Stimulated activated CD4-positive, alpha-beta T cell treated with anti-CD3 and anti-CD28 coated beads, Interleukin-2, amount 100 ng/mL, for 24 hours (primary cell): Measurements from ENCODE around the gene TPRG1.

ENCODE experiments used
- DNase-seq, 2 donors: peaks; one replicate each; pipeline ENCODE4 v3.0.0-alpha.2; 2020

Gene TPRG1

DNA sequence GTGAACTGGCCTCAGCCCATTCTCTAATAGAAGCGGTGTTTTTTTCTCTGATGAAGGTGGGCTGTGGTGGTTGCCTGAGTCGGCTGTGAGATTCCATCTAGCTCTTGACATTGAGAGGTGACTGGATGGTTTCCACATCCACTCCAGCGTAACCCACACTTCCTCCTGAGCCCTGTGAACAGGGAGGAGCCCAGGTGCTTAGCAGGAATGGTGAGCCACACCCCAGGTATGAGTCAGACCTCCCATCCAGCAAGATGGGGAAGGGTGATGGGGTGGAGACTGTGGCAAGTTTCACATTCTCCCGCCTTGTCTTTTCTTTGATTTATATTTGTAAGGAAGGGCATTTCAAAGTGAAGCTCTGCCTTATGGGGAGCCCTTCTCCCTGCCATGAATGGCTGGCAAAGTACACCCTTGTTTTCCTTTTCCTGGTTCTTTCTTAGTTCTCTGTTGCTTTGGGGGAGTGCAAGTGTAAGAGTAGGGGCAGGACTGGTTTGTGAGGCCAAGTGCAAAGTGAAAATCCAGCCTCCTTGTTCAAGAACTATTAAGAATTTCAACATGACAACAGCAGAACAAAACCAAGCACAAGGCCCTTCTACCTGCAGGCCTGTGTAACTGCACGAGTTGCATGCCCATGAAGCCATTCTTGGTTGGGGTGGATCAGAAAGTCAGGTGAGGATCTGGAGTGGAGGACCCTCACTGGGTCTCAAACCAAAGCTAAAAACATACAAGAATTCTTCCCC, 4.6 kb upstream of the TPRG1 start:
- peak in 1 of 2 donors; percentile 5 for DNase-seq

DNA sequence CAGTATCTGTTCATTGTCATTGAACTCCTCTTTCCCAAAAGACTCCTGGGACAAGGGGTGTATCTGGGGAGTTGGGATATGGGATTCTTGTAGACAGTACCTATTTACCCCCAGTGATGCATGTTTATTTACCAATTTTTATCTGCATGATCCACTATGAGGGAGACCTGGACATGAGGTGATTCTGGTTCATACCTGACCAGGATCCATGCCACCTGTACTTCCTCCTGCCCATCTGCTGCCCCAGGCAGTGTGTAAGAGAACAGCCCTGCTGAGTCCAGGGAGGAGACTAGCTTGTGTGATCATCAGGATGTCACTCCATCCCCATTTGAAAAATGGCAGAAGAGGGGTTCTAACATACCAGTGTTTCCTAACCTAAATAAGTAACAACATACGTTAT, 3.1 kb upstream of the TPRG1 start:
- DNase-seq: no peak

DNA sequence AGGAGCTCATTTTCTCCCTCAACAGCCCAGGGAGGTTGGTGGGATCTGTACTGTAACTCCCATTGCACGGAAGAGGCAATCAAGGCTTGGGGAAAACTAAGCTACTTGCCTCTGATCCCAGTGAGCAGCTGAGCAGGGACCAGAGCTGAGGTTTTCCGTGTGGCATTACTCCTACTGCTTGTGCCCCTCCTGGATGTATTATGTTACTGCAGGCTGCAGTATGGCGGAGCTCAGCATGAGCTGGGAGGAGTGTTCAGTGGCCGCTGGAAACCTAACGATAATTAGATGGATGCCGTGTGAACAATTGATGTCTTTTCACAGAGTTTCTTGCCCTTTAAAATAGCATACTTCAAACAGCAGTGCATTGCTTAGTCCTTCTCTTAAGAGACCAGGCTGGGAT, 2.0 kb upstream of the TPRG1 start:
- DNase-seq: no peak

DNA sequence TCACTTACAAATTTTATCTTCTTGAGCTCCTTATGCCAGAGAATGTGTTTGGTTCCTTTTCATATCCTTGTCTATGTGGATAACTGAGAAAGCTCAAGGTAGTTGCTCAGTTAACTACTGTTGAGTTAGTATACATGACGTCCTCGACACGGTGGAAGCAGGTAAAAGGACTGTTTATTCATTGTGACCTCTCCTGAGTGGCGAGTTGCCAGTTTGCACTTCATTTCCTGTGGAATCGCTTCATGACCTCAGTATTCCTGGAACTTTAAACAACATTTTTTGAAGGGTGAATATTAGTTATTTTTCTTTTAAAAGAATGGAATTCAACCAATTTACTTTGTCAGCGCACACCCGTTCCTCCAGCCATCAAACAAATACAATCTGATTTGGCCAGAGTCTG, 1.2 kb upstream of the TPRG1 start:
- no peak for DNase-seq

DNA sequence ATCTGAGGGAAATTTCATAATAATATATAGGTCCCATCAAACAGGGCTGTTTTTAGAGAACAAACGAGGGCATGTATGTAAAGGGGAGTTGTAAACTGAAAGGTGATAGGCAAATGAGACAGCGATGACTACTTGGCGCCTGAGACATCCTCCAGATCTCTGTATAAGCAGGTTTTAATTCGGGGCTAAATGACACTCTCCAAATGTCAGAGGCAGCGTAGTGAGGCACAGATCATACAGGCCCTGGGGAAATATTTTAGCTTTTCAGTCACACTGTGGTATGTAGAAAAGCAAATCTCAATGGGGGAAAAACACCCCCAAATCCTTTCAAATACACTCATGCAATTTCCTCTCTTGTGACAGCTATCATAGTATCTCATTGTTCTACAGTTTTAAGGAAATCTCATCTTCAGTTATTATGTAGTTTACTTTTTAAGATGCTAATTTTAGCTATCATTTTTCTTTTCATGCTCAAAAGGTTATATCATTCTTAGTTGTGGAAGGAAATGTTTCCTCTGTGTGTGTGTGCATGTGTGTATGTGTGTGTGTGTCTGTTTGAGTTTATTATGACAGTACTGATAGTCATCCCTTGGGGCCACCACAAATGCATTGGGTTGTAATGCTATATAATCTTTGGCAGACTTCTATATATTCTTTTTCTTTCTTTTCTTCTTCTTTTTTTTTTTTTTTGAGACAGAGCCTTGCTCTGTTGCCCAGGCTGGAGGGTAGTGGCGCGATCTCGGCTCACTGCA, 1.1 kb downstream of the TPRG1 start:
- DNase-seq: no peak

DNA sequence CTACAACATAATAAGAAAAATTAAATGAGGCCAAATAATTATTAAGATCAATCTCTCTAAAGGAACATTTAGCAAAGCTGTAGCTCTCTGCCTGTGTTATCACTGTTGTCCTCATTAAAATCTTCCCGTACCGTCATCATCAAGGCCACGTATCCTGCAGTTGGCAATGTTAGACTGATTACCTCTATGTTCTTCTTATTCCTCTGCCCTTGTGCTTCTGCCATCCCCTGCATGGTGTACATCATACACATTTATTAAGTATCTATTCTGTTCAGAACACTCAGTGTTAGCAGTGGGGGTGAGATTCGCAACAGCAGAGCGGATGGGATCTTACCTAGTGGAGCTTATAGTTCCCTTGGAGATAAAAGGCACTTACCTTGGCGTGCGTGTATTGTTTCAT, 12.8 kb downstream of the TPRG1 start:
- no peak for DNase-seq

DNA sequence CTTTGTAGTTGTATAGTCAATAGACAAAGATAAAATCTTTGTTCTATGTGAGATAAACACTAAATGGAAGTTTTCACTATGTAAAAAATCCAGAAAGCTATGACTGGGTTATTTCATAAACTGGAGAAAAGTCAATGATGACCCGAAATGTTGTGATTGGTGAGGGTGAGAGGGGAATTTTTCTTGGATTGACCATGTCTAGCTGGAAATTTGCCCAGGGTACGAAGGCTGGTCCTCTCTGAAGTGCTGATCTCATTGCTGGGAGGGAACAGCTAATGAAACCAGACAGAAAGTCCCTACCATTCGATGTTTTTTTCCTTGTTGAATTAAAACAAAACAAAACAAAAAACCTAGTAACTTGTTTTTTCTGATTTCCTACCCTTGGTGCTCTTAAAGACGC, 14.3 kb downstream of the TPRG1 start:
- no peak for DNase-seq

DNA sequence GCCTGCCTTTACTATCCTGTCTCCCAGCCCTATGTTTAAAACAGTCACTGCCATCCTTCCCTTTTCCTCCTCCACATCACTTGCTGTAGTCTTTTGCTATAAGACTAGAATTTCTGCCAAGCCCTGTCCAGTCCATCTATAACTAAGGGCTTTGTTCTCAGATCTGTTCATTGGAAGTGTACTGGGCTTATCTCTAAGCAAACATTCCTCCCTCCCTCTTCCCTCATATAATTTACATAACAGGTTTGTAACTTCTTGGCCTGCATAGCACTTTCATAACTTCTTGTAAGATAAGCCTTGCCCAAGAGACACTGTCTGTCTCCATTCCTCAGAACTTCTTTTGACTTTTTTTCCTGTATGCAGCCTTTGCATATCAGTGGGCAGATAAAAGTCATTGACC, 16.7 kb downstream of the TPRG1 start:
- DNase-seq: no peak

DNA sequence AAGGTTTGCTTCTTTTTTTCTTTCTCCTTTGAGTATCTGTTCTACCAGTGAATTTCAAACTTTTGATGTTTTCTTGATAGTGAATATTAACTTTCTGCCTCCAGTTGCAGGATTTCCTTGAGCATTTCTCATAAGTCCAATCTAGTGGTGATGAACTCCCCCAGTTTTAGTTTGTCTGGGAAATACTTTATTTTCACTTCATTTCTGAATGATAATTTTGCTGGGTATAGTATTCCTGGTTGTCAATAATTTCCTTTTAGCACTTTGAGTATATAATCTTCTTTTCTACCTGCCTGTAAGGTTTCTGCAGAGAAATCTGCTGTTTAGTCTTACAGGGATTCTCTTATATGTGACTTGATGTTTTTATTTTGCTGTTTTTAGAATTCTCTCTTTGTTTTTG, 21.0 kb downstream of the TPRG1 start:
- DNase-seq: no peak

DNA sequence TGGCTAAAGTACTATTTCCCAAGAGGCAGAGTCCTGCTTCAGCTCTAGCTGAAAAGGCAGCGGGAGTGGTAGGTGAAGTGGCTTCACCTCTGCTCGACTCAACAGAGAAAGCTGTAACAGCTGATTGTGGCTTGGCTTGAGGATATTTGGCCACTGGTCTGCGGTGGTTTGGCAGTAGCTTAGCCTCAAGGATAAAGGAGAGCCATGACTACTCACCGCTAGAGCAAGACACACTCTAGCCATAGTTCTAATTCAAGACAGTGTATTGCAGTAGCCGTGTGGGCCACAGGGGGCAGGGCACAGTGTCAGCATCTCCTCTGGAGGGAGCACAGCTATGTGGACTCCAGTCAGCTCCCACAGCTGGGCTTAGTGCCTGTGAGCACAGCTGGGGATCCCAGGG, 23.5 kb downstream of the TPRG1 start:
- peak in 1 of 2 donors; percentile 13 for DNase-seq

DNA sequence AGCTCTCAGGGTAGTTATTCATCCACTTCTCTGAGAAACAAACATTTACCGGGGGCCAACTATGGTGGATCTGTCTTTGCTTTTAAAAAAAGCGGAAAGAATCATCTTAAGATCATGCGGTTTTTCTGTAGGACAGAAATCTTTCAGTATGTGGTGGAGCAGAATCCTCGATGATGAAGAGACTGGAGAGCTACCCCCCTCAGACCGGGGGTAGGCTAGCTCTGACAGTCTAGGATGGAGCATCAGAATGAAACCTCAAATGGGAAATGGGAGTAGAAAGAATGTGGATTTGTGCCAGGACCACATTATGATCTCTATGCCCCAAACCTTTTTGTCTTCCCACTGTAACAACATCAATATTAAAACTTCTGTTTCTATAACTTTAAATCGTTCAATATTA, 30.3 kb downstream of the TPRG1 start:
- no peak for DNase-seq

DNA sequence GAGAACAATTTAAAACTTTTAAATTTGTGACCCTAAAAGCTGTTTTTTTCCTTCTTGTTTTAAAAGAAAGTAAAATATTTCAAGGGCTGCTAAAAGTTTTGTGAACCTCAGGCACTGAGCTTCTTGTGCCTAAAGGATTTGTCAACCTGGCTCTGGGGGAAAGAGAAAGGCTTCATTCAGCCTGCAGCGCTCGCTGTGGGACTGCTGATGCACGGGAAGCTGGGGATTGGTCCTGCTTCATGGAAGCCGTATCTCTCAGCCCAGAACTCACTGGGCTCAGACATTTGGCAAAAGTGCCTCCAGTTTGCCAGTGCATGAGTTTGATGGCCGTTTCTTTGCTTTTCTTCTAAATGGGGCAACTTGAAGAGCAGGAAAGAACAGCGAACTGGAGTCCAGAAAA, 30.8 kb downstream of the TPRG1 start:
- no peak for DNase-seq

DNA sequence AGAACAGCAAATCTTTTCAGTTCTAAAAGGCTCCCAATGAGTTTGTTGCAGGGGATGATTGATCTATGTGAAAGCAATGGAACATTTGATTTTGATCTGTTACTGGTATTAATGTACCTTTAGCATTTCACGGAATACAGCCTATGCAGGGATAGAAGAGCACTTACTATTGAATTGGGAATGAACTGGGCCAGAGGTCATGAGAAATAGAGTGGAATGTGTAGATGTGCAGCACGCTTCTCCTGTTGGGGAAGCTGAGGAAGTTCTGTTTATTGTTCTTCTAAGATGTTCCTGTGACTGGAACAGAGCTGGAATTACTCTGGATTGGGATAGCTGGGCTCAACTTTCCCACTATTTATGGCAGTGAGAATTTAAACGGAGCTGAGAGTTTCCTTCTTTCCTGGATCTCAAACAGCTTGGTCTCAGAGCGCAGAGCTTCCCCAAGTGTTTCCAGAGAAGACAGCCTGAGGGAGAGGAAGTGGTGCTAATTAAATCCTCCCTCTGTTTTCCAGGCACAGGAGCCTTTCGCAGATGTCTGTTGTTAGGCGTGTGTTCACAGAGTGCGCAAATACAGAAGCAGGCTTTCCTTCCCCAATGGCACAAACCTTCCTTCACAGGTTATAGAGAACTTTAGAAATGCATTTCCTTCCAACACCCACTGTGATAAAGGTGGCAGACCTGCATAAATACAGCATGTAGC, 32.5 kb downstream of the TPRG1 start:
- no peak for DNase-seq

DNA sequence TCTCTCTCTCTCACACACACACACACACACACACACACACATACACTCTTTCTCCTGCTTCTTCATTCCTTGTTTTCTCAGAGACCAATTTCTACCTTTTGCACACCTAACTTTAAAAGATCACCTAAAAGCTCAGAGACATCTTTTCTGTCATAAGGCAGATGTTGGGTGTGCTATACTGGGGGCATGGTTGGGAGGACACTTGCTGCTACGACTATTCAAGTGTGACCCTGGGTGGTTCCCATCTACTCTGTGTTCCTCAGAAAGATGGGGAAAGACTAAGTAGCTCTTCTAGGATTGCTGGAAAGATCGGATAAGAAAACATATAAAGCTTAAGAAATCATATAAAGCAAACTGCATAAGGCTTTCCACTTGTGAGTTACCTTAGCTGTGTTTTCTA, 33.2 kb downstream of the TPRG1 start:
- no peak for DNase-seq

DNA sequence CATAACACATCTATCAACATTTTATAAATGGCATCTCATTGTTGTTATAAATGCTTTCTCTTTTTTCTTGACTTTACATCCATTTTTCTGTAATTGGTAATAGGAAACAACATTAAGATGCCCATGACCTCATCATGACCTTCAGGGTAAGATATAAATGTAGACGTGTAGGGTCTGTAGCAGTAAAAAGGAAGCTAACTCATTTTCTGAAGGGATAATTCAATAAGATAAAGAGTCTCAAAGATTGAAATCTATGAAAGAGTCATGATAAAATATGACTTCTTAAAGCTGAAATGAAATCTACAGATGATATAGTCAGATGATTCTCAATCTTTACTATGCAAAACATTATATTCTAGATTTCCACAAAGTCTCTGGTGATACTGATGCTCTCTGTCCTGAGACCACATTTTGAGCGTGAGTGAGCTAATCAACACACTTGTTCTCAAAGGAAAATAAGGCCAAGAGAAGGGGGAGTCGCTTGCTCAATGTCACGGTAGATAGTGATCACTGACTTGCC, 38.5 kb downstream of the TPRG1 start:
- DNase-seq: no peak

DNA sequence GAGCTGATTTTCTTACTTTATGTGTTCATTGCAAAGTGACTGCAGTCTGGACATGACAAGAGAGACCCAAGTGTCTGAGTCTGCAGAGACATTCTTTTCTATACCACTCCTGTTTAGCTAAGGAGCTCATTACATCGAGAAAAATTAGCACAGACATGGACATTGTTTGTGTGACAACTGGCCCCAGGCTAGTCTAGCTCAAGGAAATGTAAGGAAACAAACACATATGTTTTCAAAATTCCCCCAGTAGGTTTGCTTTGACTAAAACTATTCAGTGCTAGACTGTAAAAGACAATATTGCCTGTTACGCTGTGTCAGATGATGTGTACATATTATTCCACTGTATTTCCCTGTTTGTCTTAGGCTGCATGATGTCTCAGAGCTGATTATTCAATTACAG, 40.9 kb downstream of the TPRG1 start:
- no peak for DNase-seq

DNA sequence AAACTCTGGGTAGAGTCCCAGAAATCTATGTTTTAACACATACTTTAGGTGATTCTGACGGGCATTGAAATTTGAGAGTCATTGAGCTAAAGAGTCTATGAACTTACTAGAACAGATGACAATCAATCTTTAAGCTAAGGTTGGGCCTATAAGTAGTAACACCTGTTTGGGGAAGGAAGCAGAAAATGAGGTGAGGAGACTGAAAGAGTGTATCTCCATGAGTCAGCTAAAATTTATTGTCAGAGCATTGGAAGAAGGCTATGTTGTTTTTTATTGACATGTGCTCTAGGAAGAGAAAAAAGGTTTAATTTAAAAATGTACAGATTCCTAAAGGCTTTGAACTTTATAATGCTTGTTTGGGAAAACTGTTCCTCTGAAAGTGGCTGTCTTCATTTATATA, 42.9 kb downstream of the TPRG1 start:
- DNase-seq: no peak

DNA sequence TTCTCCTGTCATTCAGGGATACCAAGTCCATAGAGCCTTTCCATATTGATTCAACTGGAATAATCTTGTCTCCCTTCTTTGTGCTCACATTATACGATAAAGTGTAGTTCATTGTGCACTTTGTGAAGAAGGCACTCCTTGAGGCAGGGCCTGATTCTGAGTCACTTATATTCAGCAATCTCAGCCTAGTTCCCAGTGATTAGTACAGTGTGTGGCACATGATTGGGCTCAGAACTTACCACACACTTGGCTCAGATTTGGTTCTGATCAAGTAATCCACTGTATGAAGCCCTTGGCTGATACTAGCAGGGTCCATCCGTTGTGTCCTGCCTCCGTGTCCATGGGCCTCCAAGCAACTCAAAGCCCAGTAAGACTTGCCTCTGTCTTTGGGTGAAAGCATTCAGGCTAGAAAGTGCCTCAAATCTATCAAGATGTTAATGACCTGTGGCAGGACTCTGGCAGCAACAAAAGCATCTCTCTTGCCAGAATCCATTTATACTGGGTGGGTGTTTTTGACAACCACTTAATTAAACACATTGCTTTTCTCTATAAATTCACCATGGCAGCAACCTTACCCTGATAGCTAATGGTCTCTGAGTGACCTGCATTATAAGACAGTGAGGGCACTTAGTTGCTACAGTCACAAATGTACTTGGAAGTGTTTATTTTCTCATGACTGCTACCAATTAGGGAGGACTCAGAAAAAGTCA, 51.3 kb downstream of the TPRG1 start:
- DNase-seq: no peak

DNA sequence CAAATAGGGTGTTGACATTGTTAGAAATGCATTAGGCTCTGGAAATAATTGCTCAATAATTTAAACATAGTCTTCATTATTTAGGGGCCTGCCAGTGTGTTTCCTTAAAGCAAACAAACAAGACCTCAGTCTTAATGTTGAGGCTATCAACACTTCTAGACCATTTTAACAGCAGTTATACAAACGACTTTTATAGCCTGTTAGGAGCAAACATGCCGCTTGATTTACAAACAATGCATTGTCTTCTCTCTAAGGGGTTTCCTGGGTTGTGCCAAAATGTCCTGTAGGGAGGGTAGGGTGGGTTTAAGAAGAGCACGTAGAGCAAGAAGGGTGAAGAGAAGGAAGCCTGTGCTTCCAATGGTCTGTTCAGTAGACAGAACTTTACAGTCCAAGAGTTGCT, 53.7 kb downstream of the TPRG1 start:
- DNase-seq: no peak

DNA sequence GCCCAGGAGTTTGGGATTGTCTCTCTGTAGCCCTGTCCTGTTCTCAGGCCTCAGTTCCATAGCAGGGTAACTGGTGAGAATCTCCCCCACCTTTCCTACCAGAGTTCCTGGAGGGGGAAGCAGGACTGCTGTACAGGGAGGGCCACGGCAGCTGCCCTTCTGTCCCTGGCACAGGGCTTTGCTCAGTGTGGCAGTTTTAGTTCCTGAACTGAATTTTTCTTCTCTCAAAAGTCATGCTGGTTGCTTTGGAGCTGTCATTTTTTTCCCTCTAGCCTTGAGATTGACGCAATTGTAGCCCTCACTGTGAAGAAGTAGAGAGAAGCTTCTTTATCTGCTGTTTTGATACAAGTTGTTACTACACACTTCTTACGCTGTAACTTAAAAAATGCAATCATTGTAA, 55.5 kb downstream of the TPRG1 start:
- DNase-seq: no peak

DNA sequence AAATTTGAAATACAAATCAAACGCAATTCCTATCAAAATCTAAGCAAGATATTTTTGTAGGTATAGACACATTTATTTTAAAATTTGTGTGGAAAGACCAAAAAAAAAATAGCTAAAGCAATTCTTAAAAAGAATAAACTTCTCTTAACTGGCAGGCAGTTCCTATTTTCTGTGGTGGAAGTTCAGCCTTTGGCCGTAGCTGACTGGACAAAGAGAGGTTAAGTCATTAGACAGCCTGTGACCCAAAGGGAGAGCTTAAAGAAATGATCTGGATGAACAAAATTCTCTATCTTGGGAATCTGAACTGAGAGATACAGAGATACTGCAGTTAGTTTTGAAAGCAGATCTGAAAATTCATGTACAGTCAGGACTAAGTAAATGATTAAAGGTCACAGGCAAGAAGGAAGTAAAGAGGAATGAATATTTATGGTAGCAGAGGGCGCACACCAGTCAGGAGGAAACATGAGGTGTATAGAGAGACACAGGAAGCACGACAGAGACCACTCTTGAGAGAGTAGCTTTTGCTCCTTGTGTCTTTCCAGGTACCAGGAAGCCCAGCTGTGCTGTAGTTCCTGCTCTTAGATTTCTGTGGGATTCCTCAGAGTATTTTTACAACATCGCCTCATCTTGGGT, 57.5 kb downstream of the TPRG1 start:
- no peak for DNase-seq

DNA sequence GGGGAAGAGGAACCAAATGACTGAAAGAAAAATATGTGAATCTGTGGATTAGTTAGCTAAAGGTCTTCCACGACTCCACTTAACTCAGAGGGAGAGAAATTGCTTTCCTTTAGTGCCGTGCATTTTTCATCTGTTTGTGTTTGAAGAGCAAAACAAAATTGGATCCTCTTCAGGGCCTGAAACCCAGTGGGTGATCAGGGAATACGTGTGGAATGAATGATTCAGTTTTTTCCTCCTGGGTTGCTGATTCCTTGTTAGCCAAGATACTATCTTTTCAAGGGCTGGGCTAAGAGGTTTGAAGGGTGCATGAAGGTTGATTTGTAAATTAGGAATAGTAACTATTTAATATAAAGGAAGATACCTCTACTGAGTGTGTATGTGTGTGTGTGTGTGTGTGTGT, 61.0 kb downstream of the TPRG1 start:
- DNase-seq: no peak
